ENCODE measurements around the gene SERPINB6. TPM values are rescaled to one million over a fixed set of nuclear protein-coding genes. Genes with fewer than 3 reads are reported as not detected.
"Not testable (repeated sequence)": the region's sequence is repeated elsewhere in the genome, so short reads cannot be mapped to it uniquely, and the experiment has no call there.

The SERPINB6 gene
- total and polyA plus RNA-seq, 8 donors: 79.1 to 281 (median 156) TPM

- no peak overlapping the region for H3K4me3 ChIP-seq
- peaks cover 0 to 22% (median 3%) of the 10 kb centered on the region in 4 donors for H3K4me1 ChIP-seq
- no peaks in the 10 kb centered on the region for H3K27me3 ChIP-seq
- intact Hi-C loops (cut with DNase I; ENCODE audit: low total_unique reads): no loop called here
- TF ChIP-seq POLR2AphosphoS5 (IDR thresholded peaks at IDR 0.05) (no peak), CTCF (IDR thresholded peaks at IDR 0.05) (no peak), POLR2A (IDR thresholded peaks at IDR 0.05) (no peak), EP300 (IDR thresholded peaks at IDR 0.05) (no peak)
- no peak overlapping the region for H3K27ac ChIP-seq
- no peaks in the 10 kb centered on the region for H3K9me3 ChIP-seq
- 55 to 70% (median 61%) methylated on average over 4 of the region's 4 CpGs for WGBS, 5 donors
- H3K36me3 ChIP-seq: no peaks in the 10 kb centered on the region
- DNase-seq: no peak
Measured at GRCh38 chr6:2909718-2910117, 61.6 kb downstream of the SERPINB6 start.

- H3K36me3 ChIP-seq; intact Hi-C loops (cut with DNase I; ENCODE audit: low total_unique reads); H3K27me3 ChIP-seq; H3K9me3 ChIP-seq; DNase-seq; H3K27ac ChIP-seq; H3K4me3 ChIP-seq: not testable (repeated sequence)
- 77 to 88% (median 85%) methylated on average over 11 to 16 of the region's 16 CpGs for WGBS, 5 donors
- H3K4me1 ChIP-seq: peaks cover 0 to 18% (median under 1%) of the 10 kb centered on the region in 4 donors
Measured at GRCh38 chr6:2909051-2909606, 62.2 kb downstream of the SERPINB6 start.

- DNase-seq; H3K27ac ChIP-seq; H3K27me3 ChIP-seq; H3K9me3 ChIP-seq; H3K36me3 ChIP-seq; intact Hi-C loops (cut with DNase I; ENCODE audit: low total_unique reads); H3K4me3 ChIP-seq: not testable (repeated sequence)
- H3K4me1 ChIP-seq: peaks cover 0 to 12% (median 0%) of the 10 kb centered on the region in 4 donors
- 61 to 87% (median 81%) methylated on average over 3 of the region's 3 CpGs for WGBS, 5 donors
Measured at GRCh38 chr6:2908516-2908915, 62.9 kb downstream of the SERPINB6 start.

- DNase-seq; H3K9me3 ChIP-seq; H3K27me3 ChIP-seq; intact Hi-C loops (cut with DNase I; ENCODE audit: low total_unique reads): not testable (repeated sequence)
- H3K36me3 ChIP-seq: peaks cover 0 to 12% (median 0%) of the 10 kb centered on the region in 4 donors
- H3K27ac ChIP-seq: peak overlapping the region; percentile 75 to 90 (median 84)
- H3K4me3 ChIP-seq: peak overlapping the region; percentile 64 to 86 (median 76)
- peaks cover 4 to 44% (median 21%) of the 10 kb centered on the region in 4 donors for H3K4me1 ChIP-seq
- 29 to 79% (median 40%) methylated on average over 7 to 33 of the region's 39 CpGs for WGBS, 5 donors
Measured at GRCh38 chr6:2903411-2904185, 67.8 kb downstream of the SERPINB6 start.

GRCh38 chr6:2901645-2902502 is 69.5 kb downstream of the SERPINB6 start:
- intact Hi-C loops (cut with DNase I; ENCODE audit: low total_unique reads); H3K9me3 ChIP-seq; DNase-seq; H3K27me3 ChIP-seq: not testable (repeated sequence)
- peak overlapping the region in 4 of 5 donors; percentile 82 to 90 (median 87) for H3K27ac ChIP-seq
- H3K36me3 ChIP-seq: peaks cover 0 to 16% (median 0%) of the 10 kb centered on the region in 4 donors
- peaks cover 4 to 60% (median 21%) of the 10 kb centered on the region in 4 donors for H3K4me1 ChIP-seq
- H3K4me3 ChIP-seq: peak overlapping the region; percentile 64 to 86 (median 76)
- WGBS, 5 donors: 66 to 80% (median 71%) methylated on average over 26 to 27 of the region's 27 CpGs

Data from stomach (tissue), 9 donors.